ENCODE results near the gene TNPO1.

- TF ChIP-seq CTCF (IDR thresholded peaks at IDR 0.05; ENCODE audit: borderline replicate concordance, extremely low read depth, low read length, poor library complexity, severe bottlenecking) (no peak), EZH2 (IDR thresholded peaks at IDR 0.05; ENCODE audit: borderline replicate concordance, low read depth, low read length, severe bottlenecking) (no peak)
Measured at GRCh38 chr5:72850113-72850512, 33.7 kb downstream of the TNPO1 start.

All from DND-41 (cell line).